ENCODE measurements around the gene RYR3. TPM values are rescaled to one million over a fixed set of nuclear protein-coding genes. Genes with fewer than 3 reads are reported as not detected.

RYR3 gene
- total and polyA plus RNA-seq, 2 of the 13 experiments (the other 11 are each of a cell fraction or from before 2014, with no cell fraction given), result not detected

- Histone ChIP-seq H4K20me1 (ENCODE audit: insufficient read depth, low read length) (no peaks in the 10 kb centered on the region), H3K27me3 (ENCODE audit: control insufficient read depth in 1 of 2, insufficient read depth in 2 of 2, low read length in 2 of 2) (no peaks in the 10 kb centered on the region; a peak in 1 of 5 replicates), H3K79me2 (ENCODE audit: insufficient read depth, low read length) (no peaks in the 10 kb centered on the region), H3K9me3 (ENCODE audit: low read length) (no peaks in the 10 kb centered on the region), H3K4me3 (replicated peaks in 1 of 3; ENCODE audit: insufficient read depth in 1 of 3, low read depth in 2 of 3, low read length in 3 of 3) (no peak overlapping the region), H3K36me3 (replicated peaks in 1 of 2; ENCODE audit: control insufficient read depth in 1 of 2, insufficient read depth in 2 of 2, low read length in 2 of 2) (no peaks in the 10 kb centered on the region), H2AFZ (ENCODE audit: low read length) (no peak overlapping the region), H3K4me2 (ENCODE audit: low read depth, low read length) (no peak overlapping the region), H3K9ac (ENCODE audit: insufficient read depth, low read depth, low read length) (no peak overlapping the region), H3K4me1 (ENCODE audit: insufficient read depth, low read length) (no peaks in the 10 kb centered on the region), H3K27ac (ENCODE audit: extremely low read length, insufficient read depth, low read length) (no peak overlapping the region)
- no TSS peak for BruUV-seq (replicated peaks)
- POLR2A ChIA-PET, result no interaction called here
- intact Hi-C loops (cut with micrococcal nuclease; ENCODE audit: unreplicated experiment) (no loop called here), in situ Hi-C loops (cut with HindIII; ENCODE audit: extremely low pct_ligation_motif_present, low pct_unique_long_range_greater_than_20kb) (no loop called here)
- 0% methylated on average over 3 of the region's 3 CpGs for WGBS (ENCODE audit: low lambda C conversion rate)
- CTCF ChIA-PET (ENCODE audit: low intra/inter-chr PET ratio, low total read pairs), result no interaction called here
- FAIRE-seq (no peak), ATAC-seq (no peak), DNase-seq (ENCODE audit: low spot score) (no peak)
- TF ChIP-seq ZNF768 (CRISPR knock-in tag; IDR thresholded peaks at IDR 0.05) (no peak), POLR2A (IDR thresholded peaks at IDR 0.05; ENCODE audit: insufficient read depth in 1 of 2, low read depth in 2 of 2, low read length in 2 of 2) (no peak), SSRP1 (CRISPR knock-in tag; IDR thresholded peaks at IDR 0.05) (no peak), SNAPC5 (CRISPR knock-in tag; IDR thresholded peaks at IDR 0.05; ENCODE audit: borderline replicate concordance) (no peak), NR2F6 (IDR thresholded peaks at IDR 0.05) (no peak), NR2F6 (CRISPR knock-in tag; IDR thresholded peaks at IDR 0.05) (no peak), MIER2 (CRISPR knock-in tag; IDR thresholded peaks at IDR 0.05) (no peak), ZSCAN22 (CRISPR knock-in tag; IDR thresholded peaks at IDR 0.05) (no peak), ZNF33B (CRISPR knock-in tag; IDR thresholded peaks at IDR 0.05) (no peak), HMGA1 (CRISPR knock-in tag; conservative IDR thresholded peaks at IDR 0.05) (no peak)
- TF ChIP-seq, protein P1, sequence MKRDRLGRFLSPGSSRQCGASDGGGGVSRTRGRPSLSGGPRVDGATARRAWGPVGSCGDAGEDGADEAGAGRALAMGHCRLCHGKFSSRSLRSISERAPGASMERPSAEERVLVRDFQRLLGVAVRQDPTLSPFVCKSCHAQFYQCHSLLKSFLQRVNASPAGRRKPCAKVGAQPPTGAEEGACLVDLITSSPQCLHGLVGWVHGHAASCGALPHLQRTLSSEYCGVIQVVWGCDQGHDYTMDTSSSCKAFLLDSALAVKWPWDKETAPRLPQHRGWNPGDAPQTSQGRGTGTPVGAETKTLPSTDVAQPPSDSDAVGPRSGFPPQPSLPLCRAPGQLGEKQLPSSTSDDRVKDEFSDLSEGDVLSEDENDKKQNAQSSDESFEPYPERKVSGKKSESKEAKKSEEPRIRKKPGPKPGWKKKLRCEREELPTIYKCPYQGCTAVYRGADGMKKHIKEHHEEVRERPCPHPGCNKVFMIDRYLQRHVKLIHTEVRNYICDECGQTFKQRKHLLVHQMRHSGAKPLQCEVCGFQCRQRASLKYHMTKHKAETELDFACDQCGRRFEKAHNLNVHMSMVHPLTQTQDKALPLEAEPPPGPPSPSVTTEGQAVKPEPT (CRISPR knock-in tag; IDR thresholded peaks at IDR 0.05; ENCODE audit: low read depth), result no peak
- TF ChIP-seq, protein P2, sequence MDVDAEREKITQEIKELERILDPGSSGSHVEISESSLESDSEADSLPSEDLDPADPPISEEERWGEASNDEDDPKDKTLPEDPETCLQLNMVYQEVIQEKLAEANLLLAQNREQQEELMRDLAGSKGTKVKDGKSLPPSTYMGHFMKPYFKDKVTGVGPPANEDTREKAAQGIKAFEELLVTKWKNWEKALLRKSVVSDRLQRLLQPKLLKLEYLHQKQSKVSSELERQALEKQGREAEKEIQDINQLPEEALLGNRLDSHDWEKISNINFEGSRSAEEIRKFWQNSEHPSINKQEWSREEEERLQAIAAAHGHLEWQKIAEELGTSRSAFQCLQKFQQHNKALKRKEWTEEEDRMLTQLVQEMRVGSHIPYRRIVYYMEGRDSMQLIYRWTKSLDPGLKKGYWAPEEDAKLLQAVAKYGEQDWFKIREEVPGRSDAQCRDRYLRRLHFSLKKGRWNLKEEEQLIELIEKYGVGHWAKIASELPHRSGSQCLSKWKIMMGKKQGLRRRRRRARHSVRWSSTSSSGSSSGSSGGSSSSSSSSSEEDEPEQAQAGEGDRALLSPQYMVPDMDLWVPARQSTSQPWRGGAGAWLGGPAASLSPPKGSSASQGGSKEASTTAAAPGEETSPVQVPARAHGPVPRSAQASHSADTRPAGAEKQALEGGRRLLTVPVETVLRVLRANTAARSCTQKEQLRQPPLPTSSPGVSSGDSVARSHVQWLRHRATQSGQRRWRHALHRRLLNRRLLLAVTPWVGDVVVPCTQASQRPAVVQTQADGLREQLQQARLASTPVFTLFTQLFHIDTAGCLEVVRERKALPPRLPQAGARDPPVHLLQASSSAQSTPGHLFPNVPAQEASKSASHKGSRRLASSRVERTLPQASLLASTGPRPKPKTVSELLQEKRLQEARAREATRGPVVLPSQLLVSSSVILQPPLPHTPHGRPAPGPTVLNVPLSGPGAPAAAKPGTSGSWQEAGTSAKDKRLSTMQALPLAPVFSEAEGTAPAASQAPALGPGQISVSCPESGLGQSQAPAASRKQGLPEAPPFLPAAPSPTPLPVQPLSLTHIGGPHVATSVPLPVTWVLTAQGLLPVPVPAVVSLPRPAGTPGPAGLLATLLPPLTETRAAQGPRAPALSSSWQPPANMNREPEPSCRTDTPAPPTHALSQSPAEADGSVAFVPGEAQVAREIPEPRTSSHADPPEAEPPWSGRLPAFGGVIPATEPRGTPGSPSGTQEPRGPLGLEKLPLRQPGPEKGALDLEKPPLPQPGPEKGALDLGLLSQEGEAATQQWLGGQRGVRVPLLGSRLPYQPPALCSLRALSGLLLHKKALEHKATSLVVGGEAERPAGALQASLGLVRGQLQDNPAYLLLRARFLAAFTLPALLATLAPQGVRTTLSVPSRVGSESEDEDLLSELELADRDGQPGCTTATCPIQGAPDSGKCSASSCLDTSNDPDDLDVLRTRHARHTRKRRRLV (CRISPR knock-in tag; IDR thresholded peaks at IDR 0.05), result no peak
These were observed 114.4 kb downstream of the RYR3 start for GRCh38 chr15:33425142-33425541.

Measured in HepG2 (cell line).